Activated T-helper 1 cell treated with Interleukin-2 at 50 U/mL for 16 hours (primary cell): ENCODE measurements around the gene GGT6.

Experiments
- DNase-seq: peaks from one replicate; pipeline ENCODE4 v3.0.0-alpha.2; 2020; ENCODE audit warnings: low read depth

GGT6 gene

DNA sequence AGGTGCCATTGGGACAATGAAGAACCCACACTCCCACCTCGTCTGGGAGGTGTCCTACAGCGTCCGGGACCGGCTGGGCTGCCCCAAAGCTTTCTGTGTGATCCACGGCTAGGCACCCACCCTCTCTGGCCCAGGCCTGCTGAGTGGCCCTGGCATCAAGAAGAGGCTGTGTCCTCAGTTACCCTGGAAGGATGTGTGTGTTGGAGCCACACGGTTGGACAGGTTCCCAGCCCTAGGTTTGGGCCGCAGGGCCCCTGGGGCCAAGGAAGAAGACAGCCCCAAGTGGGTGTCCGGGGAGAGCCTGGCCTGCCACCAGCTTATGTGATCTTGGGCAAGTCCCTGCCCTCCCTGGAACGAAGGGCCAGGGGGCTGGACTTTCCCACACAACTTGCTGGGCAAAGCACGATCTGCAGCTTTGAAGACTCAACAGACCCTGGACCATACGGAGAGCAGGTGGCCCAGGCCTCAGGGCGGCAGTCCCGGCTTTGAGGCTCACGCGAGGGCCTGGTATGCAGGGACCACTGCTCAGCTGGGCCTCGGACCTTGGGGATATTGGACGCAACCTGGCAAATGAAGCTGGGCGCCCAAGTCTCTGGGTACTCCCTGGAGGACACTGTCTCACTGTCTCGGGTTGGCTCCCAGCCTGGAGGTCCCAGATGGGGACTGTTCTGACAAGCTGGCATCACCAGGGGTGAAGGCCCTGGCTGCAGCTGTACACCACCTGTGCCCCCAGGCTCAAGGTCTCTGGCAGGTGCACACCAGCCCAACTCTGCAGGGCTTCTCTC lies 22.7 kb downstream of the GGT6 start:
- no peak for DNase-seq

DNA sequence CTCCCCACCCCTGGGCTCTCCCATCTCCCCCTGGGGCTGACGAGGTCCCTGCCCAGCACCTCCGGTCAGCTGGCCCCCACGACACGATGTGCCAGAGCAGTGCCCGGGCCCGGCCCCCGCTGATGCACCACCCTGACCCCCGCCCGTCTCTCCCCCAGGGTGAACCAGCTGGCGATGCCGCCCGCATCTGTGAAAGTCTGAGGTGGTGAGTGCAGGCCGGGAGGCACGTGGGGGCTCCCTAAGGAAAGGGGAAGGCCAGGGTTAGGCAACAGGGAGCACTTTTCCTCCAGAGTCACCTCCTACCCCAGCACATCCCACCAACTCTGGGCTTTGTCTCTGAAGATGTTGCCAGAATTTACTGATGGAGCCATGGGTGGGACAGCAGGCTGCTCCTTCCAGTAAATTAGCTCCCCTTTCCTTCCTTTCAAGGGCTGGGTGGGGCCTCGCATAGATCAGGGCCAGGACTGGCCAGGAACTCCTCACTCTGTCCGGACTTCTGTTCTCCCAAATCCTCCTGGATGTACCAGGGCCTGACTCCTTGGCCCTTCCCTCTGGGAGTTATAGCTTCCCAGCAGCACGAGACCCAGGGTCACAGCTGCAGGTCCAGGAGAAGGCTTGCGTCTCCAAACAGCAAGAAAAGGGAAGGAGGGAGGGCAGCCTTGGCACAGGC lies 23.5 kb downstream of the GGT6 start:
- DNase-seq = no peak

DNA sequence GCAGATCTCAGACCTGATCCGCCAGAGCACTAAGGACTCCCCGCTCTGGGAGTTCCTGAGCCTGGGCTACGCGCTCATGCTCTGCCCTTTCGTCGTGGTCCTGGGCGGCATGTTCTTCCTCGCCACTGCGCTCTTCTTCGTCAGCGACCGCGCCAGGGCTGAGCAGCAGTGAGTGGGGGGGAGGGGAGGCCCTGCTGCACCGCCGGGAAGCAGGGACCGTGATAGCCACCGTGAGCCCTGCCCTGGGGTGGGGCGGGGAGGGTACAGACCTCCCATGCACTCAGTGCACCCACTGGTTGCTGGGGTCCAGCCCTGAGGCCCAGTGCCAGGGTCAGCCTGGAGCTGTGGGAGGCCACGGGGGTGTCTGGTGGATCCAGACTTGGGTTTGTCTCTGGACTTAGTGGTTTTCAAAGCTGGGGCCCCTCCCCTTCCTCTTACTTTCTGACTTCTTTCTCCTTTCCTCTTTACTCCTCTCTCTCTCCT lies 24.1 kb downstream of the GGT6 start:
- DNase-seq = no peak

DNA sequence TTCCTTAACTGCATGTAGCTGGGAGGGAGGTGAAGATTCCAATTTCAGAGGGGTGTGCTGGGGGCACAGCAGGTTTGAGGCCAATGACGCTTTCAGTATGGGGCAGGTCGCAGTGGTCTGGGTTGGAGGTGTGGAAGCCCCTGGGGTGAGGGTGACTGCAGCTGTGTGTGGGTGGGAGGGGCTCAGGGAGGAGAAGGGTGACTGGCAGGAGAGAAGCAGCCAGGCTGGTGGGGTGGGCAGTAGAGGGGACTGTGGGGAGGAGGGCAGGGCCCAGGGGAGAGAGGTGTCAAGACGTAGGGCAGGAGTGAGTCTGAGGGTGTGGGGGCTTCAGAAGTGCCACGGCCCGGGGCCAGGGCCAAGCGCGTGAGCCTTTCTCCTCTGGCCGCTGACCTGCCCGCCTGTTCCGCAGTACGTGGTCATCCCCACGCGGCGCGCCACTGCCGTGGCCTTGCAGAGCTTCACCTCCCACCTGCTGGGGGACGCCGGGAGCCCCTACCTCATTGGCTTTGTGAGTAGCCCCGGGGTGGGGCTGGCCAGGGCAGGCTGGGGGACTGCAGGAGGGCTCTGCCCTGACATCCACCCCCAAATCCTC lies 24.6 kb downstream of the GGT6 start:
- DNase-seq = no peak

DNA sequence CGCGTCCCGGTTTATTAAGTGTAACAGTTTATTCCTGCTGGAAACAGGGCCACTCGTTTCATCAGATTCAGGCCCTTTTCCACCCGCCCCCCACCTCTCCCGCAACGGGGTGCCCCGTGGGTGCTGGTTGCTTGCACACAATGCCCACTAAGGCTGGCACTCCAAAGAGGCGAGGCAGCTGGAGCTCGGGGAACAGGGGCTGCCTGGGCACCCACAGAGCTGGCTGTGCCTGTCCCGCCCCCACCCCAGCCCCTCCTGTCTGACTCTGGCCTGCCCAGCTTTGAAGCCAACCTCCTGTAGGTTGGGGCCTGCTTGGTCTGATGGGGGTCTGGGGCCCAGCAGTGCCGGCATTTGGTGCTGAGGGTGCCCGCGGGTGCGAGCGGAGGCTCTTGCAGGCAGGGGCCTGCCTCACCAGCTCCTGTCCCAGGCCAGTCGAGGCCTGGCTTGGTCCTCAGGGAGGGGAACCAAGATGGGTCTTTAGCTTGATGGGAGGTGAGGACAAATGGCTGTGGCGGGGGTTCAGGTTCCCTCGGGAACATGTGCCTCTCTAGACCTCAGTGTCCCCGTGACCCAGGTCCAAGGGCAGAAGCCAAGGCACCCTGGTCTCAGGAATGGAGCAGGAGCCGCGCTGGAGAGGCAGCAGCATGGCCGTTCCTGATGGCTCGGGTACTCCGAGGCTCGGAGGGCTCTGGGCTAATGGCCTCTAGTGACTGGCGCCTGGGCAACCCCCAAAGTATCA lies 25.3 kb downstream of the GGT6 start:
- no peak for DNase-seq

DNA sequence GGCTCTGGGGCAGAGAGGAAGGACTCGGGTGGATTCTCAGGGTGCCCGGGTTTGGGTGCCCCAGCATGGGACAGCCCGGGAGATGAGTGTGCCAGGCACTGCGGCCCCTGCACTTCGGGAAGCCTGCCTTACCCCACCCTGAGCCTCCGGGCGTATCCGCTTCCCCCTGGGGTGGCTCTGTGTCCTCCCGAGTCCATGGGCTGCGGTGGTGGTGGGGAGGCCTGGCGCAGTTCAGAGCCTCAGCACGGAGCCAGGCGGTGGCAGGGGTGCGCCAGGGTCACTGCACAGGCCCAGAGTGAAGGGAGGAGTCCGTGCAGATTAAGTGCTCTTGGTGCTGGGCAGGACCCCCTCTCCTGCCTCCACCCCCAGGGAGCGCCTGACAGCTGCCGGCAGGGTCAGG lies 25.9 kb downstream of the GGT6 start:
- DNase-seq = no peak

DNA sequence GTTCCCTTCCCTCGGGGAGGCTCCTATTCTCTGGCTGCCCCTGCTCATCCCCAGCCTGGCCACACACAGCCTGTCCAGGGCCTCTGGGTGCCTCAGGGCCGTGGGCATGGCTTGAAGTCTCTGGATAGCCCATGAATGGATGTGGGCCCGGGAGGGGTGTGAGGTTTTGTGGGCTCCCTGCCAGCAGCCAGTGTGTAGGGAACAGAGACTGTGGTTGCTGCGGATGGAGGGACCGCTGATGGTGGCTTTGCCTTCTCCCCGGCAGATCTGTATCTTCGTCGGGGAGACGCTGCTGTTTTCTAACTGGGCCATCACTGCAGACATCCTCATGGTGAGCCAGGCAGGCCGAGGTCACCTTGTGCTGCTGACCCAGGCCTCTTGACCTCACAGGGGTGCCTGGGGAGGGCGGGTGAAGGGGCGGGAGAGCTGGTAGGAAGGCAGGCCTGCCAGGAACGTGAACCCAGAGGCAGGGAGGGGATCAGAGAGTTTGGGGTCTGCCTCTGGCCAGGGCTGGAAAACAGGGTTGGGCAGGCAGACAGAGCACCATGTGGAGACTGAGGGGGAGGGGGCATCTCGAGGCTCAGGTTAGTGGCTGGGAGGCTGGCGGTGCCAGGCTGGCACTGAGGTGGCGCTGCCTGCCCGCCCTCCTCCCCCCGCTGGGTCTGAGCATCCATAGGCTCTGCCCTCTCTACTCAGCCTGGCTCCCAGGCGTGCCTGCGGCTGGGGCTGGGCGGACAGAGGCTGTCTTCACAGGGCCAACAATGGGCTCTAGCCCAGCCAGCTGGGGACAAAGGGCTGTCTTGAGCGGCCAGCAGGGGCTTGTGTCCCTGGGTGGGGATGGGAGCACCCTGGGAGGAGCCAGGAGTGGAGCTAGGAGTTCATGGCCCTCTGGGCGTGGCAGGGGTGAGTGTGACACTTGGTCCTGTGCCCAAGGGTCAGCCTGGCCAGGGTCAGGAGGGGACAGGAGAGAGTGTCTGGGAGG lies 26.6 kb downstream of the GGT6 start:
- no peak for DNase-seq

DNA sequence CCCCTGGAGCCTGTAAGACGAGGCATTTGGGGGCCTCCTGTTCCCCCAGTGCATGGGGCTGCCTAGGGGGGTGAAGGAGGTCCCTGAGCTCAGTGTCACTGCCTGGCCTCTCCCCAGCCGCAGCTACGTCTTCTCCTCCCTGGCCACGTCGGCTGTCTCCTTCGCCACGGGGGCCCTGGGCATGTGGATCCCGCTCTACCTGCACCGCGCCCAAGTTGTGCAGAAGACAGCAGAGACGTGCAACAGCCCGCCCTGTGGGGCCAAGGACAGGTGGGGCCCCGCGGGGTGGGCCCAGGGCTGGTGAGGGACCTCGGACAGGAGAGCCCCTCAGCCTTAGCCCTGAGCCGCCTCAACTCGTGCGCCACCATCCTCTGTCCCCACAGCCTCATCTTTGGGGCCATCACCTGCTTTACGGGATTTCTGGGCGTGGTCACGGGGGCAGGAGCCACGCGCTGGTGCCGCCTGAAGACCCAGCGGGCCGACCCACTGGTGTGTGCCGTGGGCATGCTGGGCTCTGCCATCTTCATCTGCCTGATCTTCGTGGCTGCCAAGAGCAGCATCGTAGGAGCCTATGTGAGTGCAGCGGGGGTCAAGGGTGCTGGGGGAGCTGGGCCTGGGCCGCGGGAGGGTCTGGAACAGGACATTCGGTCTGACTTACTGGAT lies 27.4 kb downstream of the GGT6 start:
- DNase-seq = no peak

DNA sequence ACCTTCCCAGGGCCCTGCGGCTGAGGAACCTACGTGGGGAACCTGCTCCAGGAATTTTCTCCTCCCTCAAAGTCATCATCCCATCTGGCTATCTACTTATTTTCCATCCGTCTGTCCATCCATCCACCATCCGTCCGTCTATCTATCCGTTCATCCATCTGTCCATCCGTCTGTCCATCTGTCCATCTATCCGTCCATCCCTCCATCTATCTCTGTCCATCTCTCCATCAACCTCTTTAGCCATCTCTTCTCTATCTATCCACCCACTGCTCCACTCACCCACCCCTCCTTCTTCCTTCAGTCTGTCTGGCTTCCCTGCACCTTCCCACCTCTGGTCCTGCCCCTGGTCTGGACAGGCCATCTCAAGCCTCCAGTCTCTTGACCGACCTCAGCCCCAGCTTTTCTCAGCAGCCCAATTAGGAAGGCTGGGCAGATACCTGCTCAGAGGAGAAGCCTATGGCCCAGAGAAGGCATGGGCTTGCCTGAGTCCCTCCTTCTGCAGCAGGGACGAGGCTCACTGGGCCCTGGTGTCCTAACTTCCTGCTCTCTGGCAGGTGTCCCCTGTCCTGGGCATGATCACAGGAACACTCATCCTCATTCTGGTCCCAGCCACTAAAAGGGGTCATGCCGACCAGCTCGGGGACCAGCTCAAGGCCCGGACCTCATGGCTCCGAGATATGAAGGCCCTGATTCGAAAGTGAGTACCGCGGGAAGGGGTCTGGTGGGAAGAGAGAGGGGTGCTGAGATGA lies 28.2 kb downstream of the GGT6 start:
- no peak for DNase-seq

DNA sequence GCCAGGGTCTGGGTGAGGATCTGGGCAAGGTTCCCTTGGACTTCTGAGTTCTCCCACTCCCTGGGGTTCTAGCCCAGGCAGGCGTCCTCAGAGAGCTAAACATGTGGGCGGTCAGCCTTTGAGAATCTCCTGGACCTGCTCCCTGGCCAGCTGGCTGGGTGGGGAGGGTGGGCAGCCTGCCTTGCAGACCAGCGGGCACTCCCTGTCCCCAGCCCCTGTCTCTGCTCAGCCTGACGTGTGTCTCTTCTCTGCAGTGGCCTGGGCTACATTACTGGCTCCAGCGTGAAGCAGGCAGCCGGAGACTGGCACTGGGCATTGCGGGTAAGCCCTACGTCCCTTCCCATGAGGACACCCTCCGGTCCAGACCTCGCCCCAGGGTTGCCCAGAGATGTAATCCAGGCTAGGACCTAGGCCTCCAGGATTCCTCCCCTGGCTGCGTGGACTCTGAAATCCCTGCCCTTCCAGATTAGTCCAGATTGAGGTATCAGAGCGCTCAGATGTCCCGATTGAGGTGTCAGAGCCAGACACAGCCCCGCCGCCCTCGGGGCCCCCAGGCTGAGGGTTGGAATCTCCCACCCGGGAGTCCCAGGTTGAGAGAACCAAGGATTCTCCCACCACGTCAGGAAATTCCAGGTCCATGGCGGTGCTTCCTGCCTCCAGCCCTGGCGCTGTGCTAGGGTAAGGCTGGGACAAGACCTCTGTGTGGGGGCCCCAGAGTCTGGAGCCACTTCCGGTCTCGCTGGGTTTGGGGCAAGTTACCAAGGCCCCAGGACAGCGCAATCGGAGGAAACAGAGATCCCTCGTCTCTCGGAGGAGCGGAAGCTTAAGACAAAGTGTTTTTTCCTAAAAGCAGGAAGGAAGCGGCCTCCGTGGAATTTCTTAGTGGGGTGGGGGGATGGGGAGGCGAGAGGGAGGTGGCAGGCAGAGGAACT lies 29.3 kb downstream of the GGT6 start:
- DNase-seq = no peak

DNA sequence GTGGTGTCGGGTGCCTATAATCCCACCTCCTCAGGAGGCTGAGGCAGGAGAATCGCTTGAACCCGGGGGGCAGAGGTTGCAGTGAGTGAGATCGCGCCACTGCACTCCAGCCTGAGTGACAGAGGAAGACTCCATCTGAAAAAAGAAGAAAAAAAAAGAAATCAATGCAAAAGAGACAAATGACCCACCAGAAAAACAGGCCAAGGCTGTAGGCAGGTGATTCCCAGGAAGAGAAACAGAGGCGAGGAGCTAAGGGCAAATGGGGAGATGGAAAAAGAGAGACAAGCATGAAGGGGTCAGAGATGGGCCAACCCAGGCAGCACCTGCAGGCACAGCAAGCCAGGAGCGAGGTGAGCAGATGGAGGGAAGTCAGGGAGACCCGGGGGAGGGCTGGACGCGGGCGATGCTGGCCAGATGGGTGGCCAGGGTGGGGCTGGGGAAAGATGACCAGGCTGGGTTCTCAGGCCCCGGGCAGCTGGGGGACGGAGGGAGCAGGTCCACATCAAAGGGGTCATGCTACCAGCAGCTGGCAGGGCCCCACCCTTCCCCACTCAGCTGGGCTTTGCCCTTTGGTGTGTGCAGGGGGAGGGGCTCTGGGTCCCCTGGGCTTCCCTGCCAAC lies 30.7 kb downstream of the GGT6 start:
- DNase-seq = no peak

DNA sequence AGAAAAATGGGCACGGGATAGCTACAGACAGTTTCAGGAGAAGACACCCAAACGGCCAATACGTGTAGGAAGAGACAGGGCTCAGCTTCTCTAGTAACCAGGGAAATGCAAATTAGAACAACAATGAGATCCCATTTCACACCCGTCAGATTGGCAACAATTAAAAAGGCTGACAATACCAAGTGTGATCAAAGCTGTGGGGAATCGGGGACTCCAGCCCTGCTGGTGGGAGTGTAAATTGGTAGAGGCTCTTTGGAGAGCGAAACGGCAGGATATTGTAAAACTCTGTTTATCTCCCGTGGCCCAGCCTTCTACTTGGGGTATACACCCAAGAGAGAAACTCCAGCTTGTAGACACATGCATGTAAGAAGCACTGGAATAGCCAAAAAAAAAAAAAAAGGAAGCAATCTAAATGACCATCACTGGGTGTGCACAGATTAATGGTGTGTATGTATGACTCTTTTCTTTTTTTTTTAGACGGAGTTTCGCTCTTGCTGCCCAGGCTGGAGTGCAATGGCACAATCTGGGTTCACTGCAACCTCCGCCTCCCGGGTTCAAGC lies 32.7 kb downstream of the GGT6 start:
- DNase-seq = no peak

DNA sequence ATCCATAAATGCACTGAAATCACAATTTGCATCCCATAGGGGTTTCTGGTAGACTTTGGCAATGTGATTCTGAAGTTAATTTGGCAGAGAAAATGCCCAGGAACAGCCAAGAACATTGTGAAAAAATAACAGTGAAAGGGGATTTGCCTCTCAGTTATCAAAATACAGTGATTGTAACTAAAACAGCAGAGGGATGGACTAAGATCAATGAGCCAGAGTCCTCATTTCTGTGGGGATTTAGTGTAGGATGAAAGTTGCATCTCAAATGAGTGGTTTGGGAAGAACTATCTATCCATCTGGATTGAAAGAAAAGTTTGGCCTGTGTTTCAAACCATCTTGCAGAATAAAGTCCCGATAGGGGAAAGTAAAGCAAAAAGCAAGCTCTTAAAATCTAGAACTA lies 33.2 kb downstream of the GGT6 start:
- no peak for DNase-seq

DNA sequence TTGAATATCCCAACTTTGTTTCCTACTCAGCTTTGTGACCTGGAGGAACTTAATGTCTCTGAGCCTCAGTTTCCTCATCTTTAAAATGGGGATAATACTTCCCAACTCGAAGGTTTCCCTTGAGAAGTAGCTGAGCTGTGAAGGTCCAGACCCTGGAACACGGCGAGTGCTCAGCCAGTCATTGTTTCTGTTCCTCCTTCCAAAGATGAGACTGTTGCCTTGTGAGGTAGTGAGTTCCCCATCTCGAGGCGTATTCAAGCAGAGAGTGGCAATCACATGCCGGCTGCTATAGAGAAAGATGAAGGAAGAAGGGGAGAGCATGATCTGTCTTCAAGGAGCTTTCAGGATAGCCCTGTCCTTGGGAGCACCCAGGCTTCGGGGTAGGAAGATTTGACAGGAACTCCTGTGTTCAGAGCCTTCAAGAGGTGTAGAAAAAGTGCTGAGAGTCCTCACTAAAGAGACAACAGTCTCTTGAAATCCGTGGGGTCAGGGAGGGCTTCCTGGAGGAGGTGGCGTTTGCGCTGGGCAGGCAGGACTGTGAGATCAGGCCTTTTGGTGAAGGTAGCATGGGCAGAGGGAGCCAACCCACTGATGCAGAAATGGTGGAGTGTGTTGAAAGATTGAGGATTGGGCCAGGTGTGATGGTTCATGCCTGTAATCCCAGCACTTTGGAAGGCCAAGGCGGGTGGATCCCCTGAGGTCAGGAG lies 34.5 kb downstream of the GGT6 start:
- DNase-seq = no peak

DNA sequence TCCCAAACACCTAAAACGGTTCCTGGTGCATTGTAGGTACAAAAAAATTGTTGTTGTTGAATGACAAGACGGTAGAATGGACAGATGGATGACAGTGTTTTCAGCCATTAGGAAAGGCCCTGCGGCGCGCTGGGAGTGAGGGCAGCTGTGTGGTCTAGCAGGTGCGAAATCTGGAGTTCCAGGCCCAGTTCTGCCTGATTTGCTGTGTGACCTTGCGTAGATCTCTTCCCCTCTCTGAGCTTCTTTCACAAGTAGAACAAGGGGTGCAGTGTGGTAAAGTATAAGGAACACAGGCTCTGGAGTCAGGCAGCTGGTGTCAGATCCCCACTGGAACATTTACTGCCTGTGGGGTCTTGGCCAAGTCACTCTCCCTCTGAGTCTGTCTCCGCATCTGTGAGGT lies 36.4 kb downstream of the GGT6 start:
- DNase-seq = no peak

DNA sequence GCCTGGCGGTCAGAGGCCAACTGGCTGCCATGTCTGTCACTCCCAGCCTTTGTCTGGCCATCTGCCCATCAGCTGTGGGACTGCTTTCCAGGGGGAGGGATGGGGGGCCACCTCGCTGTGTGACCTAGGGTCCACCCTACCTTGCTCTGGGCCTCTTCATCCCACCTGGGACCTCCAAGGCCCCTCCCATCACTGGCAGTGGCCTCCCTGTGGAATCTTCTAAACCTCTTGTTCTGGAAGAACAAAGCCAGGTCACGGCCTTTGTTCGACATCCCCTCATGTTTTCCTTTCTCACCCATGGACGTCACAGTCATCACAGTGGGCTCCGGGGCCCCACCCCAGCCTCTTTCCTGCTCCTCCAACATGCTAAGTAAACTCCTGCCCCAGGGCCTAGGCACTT lies 37.7 kb downstream of the GGT6 start:
- no peak for DNase-seq

DNA sequence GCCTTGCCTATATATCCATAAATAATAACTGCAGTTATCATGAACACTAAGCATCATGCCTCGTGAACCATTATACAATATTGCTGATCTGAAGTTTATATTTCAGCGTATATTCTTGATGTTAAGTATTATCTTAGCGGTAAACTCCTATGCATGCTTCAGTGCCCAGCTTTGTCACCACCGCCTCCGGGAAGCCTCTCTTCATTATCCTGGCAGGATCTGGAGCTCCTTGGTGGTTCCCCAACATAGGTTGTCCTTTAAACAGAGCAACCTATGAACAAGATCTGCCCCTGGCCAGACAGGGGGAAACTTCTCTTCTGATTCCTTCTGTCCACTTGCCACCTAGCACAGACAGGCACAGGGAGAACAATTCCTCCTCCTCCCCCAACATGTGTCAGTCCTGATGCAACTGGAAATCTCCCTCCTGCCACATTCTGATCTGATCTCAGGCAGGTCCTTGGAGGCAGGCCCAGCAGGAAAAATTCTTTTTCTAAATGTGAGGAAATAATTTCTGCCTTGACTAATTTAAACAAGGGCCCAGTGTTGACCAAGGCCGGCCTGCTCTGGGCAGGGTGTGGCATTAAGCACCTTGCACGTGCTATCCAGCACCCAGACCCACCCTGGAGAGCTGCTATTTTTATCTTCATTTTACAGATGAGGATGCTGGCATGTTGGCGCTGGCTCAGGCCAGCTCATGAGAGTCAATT lies 39.3 kb downstream of the GGT6 start:
- no peak for DNase-seq
